SU-DHL-6 (cell line): Measurements from ENCODE around the gene CLPSL2.

Experiments
- H2AFZ ChIP-seq: fragments of 200-600 bp; sonication (generic); 2 replicates; pipeline ENCODE4 v1.6.1; 2014; ENCODE audit warnings: low read depth, mild to moderate bottlenecking, moderate library complexity, mixed read lengths, antibody characterized with exemption, low read length; ENCODE audit not compliant: severe bottlenecking
- H3F3A ChIP-seq: fragments of 200-600 bp; shearing (Covaris generic); 2 replicates; pipeline ENCODE4 v1.6.0; 2016; ENCODE audit warnings: antibody characterized with exemption, mild to moderate bottlenecking; ENCODE audit not compliant: insufficient read depth
- H3K27ac ChIP-seq: fragments of 200-600 bp; sonication (generic); 2 replicates; pipeline ENCODE4 v1.5.1; 2016; ENCODE audit warnings: low read depth, mild to moderate bottlenecking, low read length, moderate library complexity, mixed read lengths
- H3K27me3 ChIP-seq: fragments of 200-600 bp; sonication (generic), shearing (Covaris generic); 2 replicates; pipeline ENCODE4 v1.6.0; 2014; ENCODE audit warnings: mild to moderate bottlenecking, low read length
- H3K36me3 ChIP-seq: fragments of 200-600 bp; sonication (generic); 2 replicates; pipeline ENCODE4 v1.6.1; 2014; ENCODE audit warnings: mild to moderate bottlenecking, low read length, mixed read lengths
- H3K4me2 ChIP-seq: fragments of 300-600, 200-600 bp; shearing (Covaris generic), sonication (generic); 2 replicates; pipeline ENCODE4 v1.6.0; 2014; ENCODE audit warnings: low read length, low read depth, mild to moderate bottlenecking; ENCODE audit not compliant: poor library complexity, severe bottlenecking
- H3K4me3 ChIP-seq: fragments of 200-600 bp; sonication (generic); 2 replicates; pipeline ENCODE4 v1.5.1; 2014; ENCODE audit warnings: antibody characterized with exemption, low read length, mild to moderate bottlenecking, mixed read lengths; ENCODE audit not compliant: insufficient read depth, poor library complexity, severe bottlenecking
- H3K79me2 ChIP-seq: fragments of 200-600 bp; sonication (generic); 2 replicates; pipeline ENCODE4 v1.6.1; 2014; ENCODE audit warnings: mild to moderate bottlenecking, low read length, moderate library complexity; ENCODE audit not compliant: insufficient read depth
- H3K9ac ChIP-seq: fragments of 200-600 bp; sonication (generic); 2 replicates; pipeline ENCODE4 v1.7.0; 2014; ENCODE audit warnings: mild to moderate bottlenecking, low read length
- H3K9me2 ChIP-seq: fragments of 200-600 bp; sonication (generic); replicated peaks from 2 replicates; pipeline ENCODE4 v1.6.1; 2014; ENCODE audit warnings: low read length; ENCODE audit not compliant: insufficient read depth
- H3K9me3 ChIP-seq: fragments of 200-600 bp; sonication (generic); 2 replicates; pipeline ENCODE4 v1.6.1; 2014; ENCODE audit warnings: low read length, mixed read lengths; ENCODE audit not compliant: insufficient read depth
- H4K20me1 ChIP-seq: fragments of 200-600 bp; sonication (generic); 2 replicates; pipeline ENCODE4 v1.6.1; 2014; ENCODE audit warnings: low read depth, mild to moderate bottlenecking, antibody characterized with exemption, low read length, moderate library complexity, mixed read lengths
- CTCF ChIP-seq: fragments of 200-600 bp; sonication (generic); IDR thresholded peaks from one replicate; pipeline ENCODE4 v1.5.1; 2017; ENCODE audit warnings: antibody characterized with exemption, mild to moderate bottlenecking, low read length, moderate library complexity; ENCODE audit not compliant: insufficient read depth, poor library complexity, severe bottlenecking
- EZH2phosphoT487 ChIP-seq: fragments of 200-600 bp; sonication (generic), shearing (Covaris generic); conservative IDR thresholded peaks from 2 replicates; pipeline ENCODE4 v1.6.1; 2018; ENCODE audit warnings: mild to moderate bottlenecking, antibody characterized with exemption, low read length, moderate library complexity, mixed read lengths

Gene CLPSL2

GRCh38 chr6:35811699-35811995, 35.2 kb downstream of the CLPSL2 start:
- no peak for TF ChIP-seq EZH2phosphoT487
- Histone ChIP-seq H4K20me1 (no peaks in the 10 kb centered on the region), H3K9ac (no peak overlapping the region), H2AFZ (no peak overlapping the region), H3K27ac (no peak overlapping the region), H3K9me2 (no peaks in the 10 kb centered on the region), H3K4me2 (no peak overlapping the region), H3K36me3 (no peaks in the 10 kb centered on the region), H3K4me3 (no peak overlapping the region), H3F3A (no peaks in the 10 kb centered on the region), H3K79me2 (no peaks in the 10 kb centered on the region), H3K9me3 (no peaks in the 10 kb centered on the region), H3K27me3 (no peaks in the 10 kb centered on the region; the same call in 1 of the 2 replicates)

- TF ChIP-seq EZH2phosphoT487 (no peak), CTCF (no peak)
- Histone ChIP-seq H3K9me3 (peaks cover 6% of the 10 kb centered on the region; the same call in 1 of the 2 replicates), H3K27me3 (no peaks in the 10 kb centered on the region), H3K27ac (no peak overlapping the region), H3K79me2 (no peaks in the 10 kb centered on the region), H3K9me2 (no peaks in the 10 kb centered on the region), H3F3A (no peaks in the 10 kb centered on the region), H3K4me3 (no peak overlapping the region), H4K20me1 (no peaks in the 10 kb centered on the region), H3K4me2 (no peak overlapping the region), H2AFZ (no peak overlapping the region), H3K9ac (no peak overlapping the region), H3K36me3 (peaks cover 5% of the 10 kb centered on the region; the same call in 1 of the 2 replicates)
These were observed 41.1 kb downstream of the CLPSL2 start for GRCh38 chr6:35817515-35817914.

- no peaks in the 10 kb centered on the region for H3K9me2 ChIP-seq
- no peak overlapping the region for H3K4me3 ChIP-seq
- no peak overlapping the region for H3K4me2 ChIP-seq
- H4K20me1 ChIP-seq: no peaks in the 10 kb centered on the region
- H3K27ac ChIP-seq: no peak overlapping the region
- H3K9ac ChIP-seq: no peak overlapping the region
- TF ChIP-seq EZH2phosphoT487: no peak
- H3K36me3 ChIP-seq: no peaks in the 10 kb centered on the region
- H3K79me2 ChIP-seq: no peaks in the 10 kb centered on the region
- no peak overlapping the region for H2AFZ ChIP-seq
- no peaks in the 10 kb centered on the region for H3F3A ChIP-seq
- H3K9me3 ChIP-seq: no peaks in the 10 kb centered on the region
- no peaks in the 10 kb centered on the region for H3K27me3 ChIP-seq
These were observed 47.2 kb downstream of the CLPSL2 start for GRCh38 chr6:35823601-35824000.

GRCh38 chr6:35824552-35825192, 48.3 kb downstream of the CLPSL2 start:
- H3K9ac ChIP-seq: no peak overlapping the region
- no peaks in the 10 kb centered on the region for H3K9me3 ChIP-seq
- H4K20me1 ChIP-seq: no peaks in the 10 kb centered on the region
- no peak overlapping the region for H3K4me2 ChIP-seq
- no peaks in the 10 kb centered on the region for H3F3A ChIP-seq
- no peaks in the 10 kb centered on the region for H3K27me3 ChIP-seq
- H3K27ac ChIP-seq: no peak overlapping the region
- no peak overlapping the region for H2AFZ ChIP-seq
- no peak for TF ChIP-seq EZH2phosphoT487
- TF ChIP-seq CTCF: no peak
- no peaks in the 10 kb centered on the region for H3K79me2 ChIP-seq
- H3K36me3 ChIP-seq: no peaks in the 10 kb centered on the region
- no peak overlapping the region for H3K4me3 ChIP-seq
- no peaks in the 10 kb centered on the region for H3K9me2 ChIP-seq
